Fibroblast of mammary gland (primary cell): ENCODE results near the gene PPP1R7.

Experiments used
- DNase-seq: peaks from one replicate; pipeline ENCODE4 v3.0.0-alpha.2; 2010; ENCODE audit warnings: low read depth
- H3K4me3 ChIP-seq: 2 replicates; pipeline ENCODE4 v1.5.1; 2011; ENCODE audit warnings: low read depth, mild to moderate bottlenecking, low read length, moderate library complexity; ENCODE audit not compliant: control insufficient read depth
- TF ChIP-seq, protein P1 (sequence below): conservative IDR thresholded peaks from 2 replicates; pipeline ENCODE4 v1.5.1; 2011; ENCODE audit warnings: low read depth, low read length, inconsistent platforms; ENCODE audit not compliant: control insufficient read depth, insufficient read depth

PPP1R7 gene

DNA sequence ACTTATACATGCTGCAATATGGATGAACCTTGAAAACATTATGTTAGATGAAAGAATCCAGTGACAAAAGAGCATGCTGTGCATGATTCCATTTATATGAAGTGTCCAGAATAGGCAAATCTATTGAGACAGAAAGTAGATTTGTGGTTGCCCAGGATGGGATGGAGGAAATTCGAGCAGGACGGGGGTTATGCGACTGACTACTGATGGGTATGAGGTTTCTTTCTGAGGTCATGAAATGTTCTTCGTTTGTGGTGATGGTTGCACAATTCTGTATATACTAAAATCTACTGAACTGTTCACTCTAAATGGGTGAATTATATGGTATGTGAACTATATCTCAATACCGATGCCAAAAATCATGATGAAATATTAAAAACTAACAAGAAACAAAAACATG is 29.3 kb upstream of the PPP1R7 start:
- no peak overlapping the region for H3K4me3 ChIP-seq
- no peak for DNase-seq
- TF ChIP-seq, protein P1, sequence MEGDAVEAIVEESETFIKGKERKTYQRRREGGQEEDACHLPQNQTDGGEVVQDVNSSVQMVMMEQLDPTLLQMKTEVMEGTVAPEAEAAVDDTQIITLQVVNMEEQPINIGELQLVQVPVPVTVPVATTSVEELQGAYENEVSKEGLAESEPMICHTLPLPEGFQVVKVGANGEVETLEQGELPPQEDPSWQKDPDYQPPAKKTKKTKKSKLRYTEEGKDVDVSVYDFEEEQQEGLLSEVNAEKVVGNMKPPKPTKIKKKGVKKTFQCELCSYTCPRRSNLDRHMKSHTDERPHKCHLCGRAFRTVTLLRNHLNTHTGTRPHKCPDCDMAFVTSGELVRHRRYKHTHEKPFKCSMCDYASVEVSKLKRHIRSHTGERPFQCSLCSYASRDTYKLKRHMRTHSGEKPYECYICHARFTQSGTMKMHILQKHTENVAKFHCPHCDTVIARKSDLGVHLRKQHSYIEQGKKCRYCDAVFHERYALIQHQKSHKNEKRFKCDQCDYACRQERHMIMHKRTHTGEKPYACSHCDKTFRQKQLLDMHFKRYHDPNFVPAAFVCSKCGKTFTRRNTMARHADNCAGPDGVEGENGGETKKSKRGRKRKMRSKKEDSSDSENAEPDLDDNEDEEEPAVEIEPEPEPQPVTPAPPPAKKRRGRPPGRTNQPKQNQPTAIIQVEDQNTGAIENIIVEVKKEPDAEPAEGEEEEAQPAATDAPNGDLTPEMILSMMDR: no peak

DNA sequence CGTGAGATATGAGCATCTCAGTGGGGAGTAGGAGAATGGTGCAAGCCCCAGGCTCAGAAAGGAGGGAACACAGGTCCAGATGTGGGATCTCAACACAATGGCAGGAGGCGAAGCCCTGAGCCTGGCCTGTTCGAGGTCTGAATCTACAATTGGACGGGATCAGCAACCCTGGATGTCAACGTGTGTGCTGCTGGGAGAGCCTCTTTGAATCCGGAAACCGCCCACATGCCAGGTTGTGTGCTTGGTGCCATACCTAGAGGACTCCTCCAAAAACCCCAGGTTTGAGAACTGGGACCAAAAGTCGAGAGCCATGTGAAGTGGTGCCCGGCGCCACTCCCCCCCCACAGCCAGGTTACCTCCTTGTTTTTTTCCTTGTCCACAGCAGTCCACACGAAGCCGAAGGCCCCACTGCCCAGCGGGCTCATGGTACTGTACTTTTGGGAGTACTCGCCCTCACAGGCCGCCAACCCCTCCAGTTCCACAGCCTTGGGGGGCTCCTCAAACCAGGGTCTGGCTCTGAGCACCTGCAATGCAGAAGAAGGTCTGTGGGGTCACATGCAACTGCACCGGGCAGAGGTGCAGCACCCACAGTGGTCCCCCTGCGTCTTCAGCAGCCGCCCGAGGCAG is 27.8 kb upstream of the PPP1R7 start:
- no peak for DNase-seq
- H3K4me3 ChIP-seq: no peak overlapping the region
- TF ChIP-seq, protein P1: no peak

DNA sequence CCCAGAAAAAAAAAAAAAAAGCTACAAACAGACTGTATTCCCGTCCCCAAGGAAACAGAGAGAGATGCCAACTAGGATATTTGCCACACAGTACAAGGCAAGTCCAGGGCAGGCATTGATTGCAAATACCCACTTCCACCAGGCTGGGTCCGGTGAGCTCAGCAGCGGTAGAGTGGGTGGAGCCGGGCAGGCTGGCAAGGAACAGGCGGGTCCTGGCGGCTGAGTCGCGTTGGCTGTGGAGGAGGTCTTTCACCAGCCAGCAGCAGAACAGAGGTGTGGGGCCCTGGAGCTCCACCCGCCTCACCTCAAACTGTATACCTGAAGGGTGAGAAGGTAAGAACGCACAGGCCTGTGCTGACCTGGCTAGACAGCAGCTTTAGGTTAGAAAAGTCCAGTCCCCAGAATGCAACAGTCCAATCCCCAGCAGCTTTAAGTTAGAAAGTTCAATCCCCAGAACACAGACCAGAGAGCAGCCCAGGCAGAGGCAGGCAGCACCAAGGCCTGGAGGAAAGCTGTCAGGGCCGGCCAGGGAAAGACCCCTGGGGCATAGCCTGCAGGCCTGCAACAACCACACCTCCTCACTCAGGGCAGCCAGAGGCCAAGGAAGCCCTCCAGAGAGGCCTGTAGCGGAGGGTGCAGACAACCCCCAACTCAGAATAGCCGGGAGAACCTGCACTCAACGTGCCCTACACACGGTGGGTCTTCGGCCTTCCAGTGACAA is 26.3 kb upstream of the PPP1R7 start:
- TF ChIP-seq, protein P1: no peak
- no peak overlapping the region for H3K4me3 ChIP-seq
- no peak for DNase-seq

DNA sequence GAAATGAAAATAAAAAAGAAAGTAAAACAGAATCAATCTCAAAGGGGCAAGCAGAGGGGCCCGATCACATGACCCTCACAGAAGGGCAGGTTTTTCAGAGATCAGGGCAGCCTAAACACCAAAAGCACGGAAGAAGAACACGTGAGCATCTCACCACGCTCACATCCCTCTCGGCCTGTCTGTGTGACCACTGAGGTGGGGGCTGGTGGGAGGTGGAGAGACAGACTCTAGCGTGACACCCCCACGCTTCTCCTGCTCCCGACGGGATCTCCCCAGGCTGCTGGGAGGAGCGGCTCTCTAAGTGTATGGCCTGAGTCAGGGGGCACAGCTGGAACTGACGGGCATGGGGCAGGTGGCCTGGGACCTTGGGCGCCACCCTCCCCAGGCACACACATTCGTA is 24.6 kb upstream of the PPP1R7 start:
- no peak for DNase-seq
- TF ChIP-seq, protein P1: no peak
- H3K4me3 ChIP-seq: no peak overlapping the region

DNA sequence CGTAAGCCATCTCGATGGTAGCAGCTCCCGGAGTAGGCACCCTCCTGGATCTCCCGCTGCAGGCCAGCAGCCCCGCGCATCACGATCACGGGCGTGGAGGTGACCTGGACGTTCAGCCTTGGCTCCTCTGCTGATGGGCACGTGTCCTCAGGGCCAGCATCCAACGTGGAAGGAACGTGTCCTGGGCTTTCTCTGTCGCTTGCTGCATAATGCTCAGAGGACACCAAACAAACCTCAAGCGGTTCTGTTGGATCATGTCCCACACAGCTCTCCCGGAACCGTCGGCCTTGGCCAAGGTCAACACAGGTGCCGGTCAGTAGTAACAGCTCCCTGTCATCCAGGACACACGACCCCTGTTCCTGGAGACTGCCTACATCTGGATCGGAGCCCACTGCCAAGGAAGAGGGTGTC is 24.1 kb upstream of the PPP1R7 start:
- no peak overlapping the region for H3K4me3 ChIP-seq
- no peak for DNase-seq
- TF ChIP-seq, protein P1: no peak

DNA sequence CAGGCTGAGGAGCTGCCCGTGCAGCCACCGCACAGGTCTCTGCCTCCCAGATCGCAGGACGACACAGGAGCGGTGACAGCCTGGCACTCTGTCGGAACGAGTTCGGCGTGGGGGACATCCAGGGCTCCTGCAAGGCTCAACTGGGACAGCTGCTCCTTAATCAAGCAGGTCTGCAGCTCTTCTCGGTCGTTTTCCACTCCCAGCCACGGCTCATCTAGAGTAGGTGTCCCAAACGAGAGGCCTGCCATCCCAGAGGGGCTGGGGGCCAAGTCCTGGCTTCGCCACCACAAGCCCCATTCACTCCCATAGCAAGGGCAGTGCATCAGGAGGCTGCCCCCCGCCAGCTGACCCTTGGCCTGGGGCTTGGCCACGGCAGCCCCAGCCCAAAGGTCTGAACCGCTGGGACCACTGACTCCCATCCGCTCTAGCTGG is 23.5 kb upstream of the PPP1R7 start:
- DNase-seq: no peak
- TF ChIP-seq, protein P1: no peak
- no peak overlapping the region for H3K4me3 ChIP-seq
